ENCODE results near the gene CEP83. TPM values are rescaled to one million over a fixed set of nuclear protein-coding genes. Genes with fewer than 3 reads are reported as not detected.
"Not testable (repeated sequence)": the region's sequence is repeated elsewhere in the genome, so short reads cannot be mapped to it uniquely, and the experiment has no call there.

The CEP83 gene
- total RNA-seq, 1 donor from 2014 or later, result 14.9 TPM

- Histone ChIP-seq H3K27me3 (ENCODE audit: control insufficient read depth, insufficient read depth, low read length) (no peaks in the 10 kb centered on the region), H3K36me3 (ENCODE audit: control insufficient read depth, insufficient read depth, low read length) (no peaks in the 10 kb centered on the region), H3K4me3 (ENCODE audit: low read depth, low read length) (no peak overlapping the region)
- DNase-seq (ENCODE audit: low read depth), result no peak
- TF ChIP-seq, protein P1, sequence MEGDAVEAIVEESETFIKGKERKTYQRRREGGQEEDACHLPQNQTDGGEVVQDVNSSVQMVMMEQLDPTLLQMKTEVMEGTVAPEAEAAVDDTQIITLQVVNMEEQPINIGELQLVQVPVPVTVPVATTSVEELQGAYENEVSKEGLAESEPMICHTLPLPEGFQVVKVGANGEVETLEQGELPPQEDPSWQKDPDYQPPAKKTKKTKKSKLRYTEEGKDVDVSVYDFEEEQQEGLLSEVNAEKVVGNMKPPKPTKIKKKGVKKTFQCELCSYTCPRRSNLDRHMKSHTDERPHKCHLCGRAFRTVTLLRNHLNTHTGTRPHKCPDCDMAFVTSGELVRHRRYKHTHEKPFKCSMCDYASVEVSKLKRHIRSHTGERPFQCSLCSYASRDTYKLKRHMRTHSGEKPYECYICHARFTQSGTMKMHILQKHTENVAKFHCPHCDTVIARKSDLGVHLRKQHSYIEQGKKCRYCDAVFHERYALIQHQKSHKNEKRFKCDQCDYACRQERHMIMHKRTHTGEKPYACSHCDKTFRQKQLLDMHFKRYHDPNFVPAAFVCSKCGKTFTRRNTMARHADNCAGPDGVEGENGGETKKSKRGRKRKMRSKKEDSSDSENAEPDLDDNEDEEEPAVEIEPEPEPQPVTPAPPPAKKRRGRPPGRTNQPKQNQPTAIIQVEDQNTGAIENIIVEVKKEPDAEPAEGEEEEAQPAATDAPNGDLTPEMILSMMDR (IDR thresholded peaks at IDR 0.05; ENCODE audit: insufficient read depth, low read length, poor library complexity, severe bottlenecking), result no peak
Observed at GRCh38 chr12:94318181-94318580, 141.5 kb downstream of the CEP83 start.

DNA sequence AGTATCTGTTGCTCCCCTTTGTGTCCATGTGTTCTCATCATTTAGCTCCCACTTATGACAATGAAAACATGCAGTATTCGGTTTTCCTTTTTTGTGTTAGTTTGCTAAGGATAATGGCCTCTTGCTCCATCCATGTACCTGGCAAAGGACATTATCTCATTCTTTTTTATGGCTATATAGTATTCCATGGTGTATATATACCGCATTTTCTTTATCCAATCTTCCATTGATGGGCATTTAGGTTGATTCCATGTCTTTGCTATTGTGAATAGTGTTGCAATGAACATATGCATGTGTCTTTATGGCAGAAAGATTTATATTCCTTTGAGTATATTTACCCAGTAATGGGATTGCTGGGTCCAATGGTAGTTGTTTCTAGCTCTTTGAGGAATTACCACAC is 143.1 kb downstream of the CEP83 start:
- not testable (repeated sequence) for DNase-seq (ENCODE audit: low read depth); H3K4me3 ChIP-seq (ENCODE audit: low read depth, low read length); H3K36me3 ChIP-seq (ENCODE audit: control insufficient read depth, insufficient read depth, low read length); H3K27me3 ChIP-seq (ENCODE audit: control insufficient read depth, insufficient read depth, low read length)

- no peak overlapping the region for H3K4me3 ChIP-seq (ENCODE audit: low read depth, low read length)
- H3K27me3 ChIP-seq (ENCODE audit: control insufficient read depth, insufficient read depth, low read length), result no peaks in the 10 kb centered on the region
- no peaks in the 10 kb centered on the region for H3K36me3 ChIP-seq (ENCODE audit: control insufficient read depth, insufficient read depth, low read length)
- TF ChIP-seq, protein P1 (IDR thresholded peaks at IDR 0.05; ENCODE audit: insufficient read depth, low read length, poor library complexity, severe bottlenecking), result no peak
- no peak for DNase-seq (ENCODE audit: low read depth)
Observed at GRCh38 chr12:94312378-94312777, 147.3 kb downstream of the CEP83 start.

GRCh38 chr12:94309373-94309772 is 150.3 kb downstream of the CEP83 start:
- TF ChIP-seq, protein P1 (IDR thresholded peaks at IDR 0.05; ENCODE audit: insufficient read depth, low read length, poor library complexity, severe bottlenecking), result no peak
- no peaks in the 10 kb centered on the region for H3K27me3 ChIP-seq (ENCODE audit: control insufficient read depth, insufficient read depth, low read length)
- no peaks in the 10 kb centered on the region for H3K36me3 ChIP-seq (ENCODE audit: control insufficient read depth, insufficient read depth, low read length)
- H3K4me3 ChIP-seq (ENCODE audit: low read depth, low read length), result no peak overlapping the region
- no peak for DNase-seq (ENCODE audit: low read depth)

GRCh38 chr12:94308612-94309011 is 151.1 kb downstream of the CEP83 start:
- DNase-seq (ENCODE audit: low read depth), result no peak
- TF ChIP-seq, protein P1 (IDR thresholded peaks at IDR 0.05; ENCODE audit: insufficient read depth, low read length, poor library complexity, severe bottlenecking), result no peak
- H3K27me3 ChIP-seq (ENCODE audit: control insufficient read depth, insufficient read depth, low read length), result no peaks in the 10 kb centered on the region
- H3K4me3 ChIP-seq (ENCODE audit: low read depth, low read length), result no peak overlapping the region
- no peaks in the 10 kb centered on the region for H3K36me3 ChIP-seq (ENCODE audit: control insufficient read depth, insufficient read depth, low read length)

DNA sequence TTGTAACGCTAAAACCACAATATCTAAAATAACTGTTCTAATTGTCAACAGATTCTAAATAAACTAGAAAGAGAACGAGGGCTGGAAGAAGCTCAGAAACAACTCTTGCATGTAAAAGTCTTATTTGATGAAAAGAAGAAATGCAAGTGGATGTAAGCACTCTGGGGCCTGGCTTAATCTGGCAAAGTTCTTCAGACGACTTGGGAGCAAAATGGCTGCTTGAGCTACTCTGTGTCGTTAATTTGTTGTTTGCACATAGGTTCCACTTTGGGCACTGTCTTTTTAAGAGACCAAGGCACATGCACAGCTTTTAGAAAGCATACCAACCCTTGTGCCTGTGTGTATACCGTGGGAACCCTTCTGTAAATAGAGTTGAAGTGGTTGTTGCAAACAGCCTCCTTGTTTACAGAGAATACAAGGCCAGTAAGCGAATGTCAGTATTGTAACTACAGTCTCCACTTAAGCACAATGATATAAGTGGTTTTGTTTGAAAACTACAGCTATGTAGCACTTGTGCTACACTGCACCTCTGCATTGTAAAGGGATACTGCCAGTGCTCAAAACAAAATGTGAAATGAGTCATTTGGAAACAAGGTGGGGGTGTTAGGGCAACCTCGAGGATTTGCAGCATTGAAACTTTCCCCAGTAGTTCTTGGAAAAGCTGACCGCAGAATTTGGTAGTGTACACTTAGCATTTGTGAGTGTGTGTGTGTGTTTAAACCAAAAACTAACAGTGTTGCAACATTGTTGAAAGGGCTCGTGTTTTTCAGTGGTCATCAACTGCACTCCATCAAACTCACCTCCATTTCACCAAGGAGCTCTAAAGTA is 154.3 kb downstream of the CEP83 start:
- no peaks in the 10 kb centered on the region for H3K27me3 ChIP-seq (ENCODE audit: control insufficient read depth, insufficient read depth, low read length)
- no peak overlapping the region for H3K4me3 ChIP-seq (ENCODE audit: low read depth, low read length)
- TF ChIP-seq, protein P1 (IDR thresholded peaks at IDR 0.05; ENCODE audit: insufficient read depth, low read length, poor library complexity, severe bottlenecking), result no peak
- DNase-seq (ENCODE audit: low read depth), result no peak
- no peaks in the 10 kb centered on the region for H3K36me3 ChIP-seq (ENCODE audit: control insufficient read depth, insufficient read depth, low read length)

All from kidney epithelial cell (primary cell).